ENCODE results near the gene EIF3B.

GRCh38 chr7:2362385-2363088 is 7.9 kb downstream of the EIF3B start:
- TF ChIP-seq CTCF (conservative IDR thresholded peaks at IDR 0.05 in 1 of 2, IDR thresholded peaks at IDR 0.05 in 1 of 2; ENCODE audit: extremely low read depth in 1 of 2, insufficient read depth in 1 of 2, low read depth in 1 of 2, low read length in 2 of 2) (no peak), EZH2 (IDR thresholded peaks at IDR 0.05; ENCODE audit: borderline replicate concordance, low read length) (no peak)

All from mammary epithelial cell (primary cell).